Measurements from ENCODE around the gene MSLN. TPM values are rescaled to one million over a fixed set of nuclear protein-coding genes. Genes with fewer than 3 reads are reported as not detected.

Gene MSLN
- total RNA-seq, 6 experiments from 2014 or later: 0.25 TPM; not detected in 5

DNA sequence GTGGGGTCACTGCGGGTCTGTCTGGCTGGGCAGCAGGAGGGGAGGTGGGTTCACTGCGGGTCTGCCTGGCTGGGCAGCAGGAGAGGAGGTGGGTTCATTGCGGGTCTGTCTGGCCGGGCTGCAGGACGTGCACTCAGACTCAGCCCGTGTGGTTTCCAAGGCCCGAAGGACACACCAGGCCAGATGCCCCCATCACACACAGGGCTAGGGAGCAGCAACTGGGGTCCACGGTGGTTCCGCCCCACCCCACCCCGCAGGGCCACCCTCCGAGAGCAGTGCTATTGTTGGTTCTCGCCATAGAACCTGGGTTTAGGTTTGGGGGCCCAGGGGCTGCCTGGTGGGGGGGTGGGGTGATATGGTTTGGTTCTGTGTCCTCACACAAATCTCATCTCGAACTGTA, 13.9 kb upstream of the MSLN start:
- ATAC-seq: no peak
- WGBS (ENCODE audit: insufficient coverage, low coverage, low lambda C conversion rate, missing lambda C conversion rate): no CpG with 5 or more reads among the region's 13 CpGs

DNA sequence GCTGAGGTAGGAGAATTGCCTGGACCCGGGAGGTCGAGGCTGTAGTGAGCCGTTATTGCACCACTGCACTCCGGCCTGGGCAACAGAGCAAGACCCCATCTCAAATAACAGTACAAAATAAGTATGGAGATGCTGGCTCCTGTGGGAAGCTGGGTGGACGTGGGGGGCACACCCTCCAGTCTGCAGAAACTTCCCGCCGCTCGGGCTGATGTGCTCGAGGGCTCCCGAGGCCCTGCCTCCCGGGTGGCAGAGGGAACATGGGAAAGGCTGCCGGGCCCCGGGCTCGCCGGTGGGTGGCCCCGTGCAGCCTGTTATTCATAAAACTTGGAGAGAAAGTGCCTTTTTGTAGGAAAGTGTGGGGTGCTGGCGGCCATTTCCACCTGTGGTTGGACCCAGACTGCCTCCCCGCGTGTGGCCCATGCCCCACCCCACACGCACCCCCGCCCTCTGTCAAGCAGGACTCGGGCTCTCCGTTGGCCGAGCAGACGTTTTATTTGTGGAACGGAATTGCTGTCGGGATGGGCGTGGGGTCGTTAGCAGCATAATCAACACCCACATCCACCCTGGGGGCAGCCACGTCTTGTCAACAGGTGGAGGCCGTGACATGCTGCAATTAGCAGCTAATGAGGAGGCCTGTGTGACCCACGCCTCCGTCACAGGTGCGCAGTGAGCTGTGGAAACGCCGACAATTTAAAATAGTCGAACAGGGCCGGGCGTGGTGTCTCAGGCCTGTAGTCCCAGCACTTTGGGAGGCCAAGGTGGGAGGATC, 12.4 kb upstream of the MSLN start:
- intact Hi-C loops (cut with DNase I): no loop called here
- WGBS (ENCODE audit: insufficient coverage, low coverage, low lambda C conversion rate, missing lambda C conversion rate): 77% methylated on average over 10 of the region's 39 CpGs
- ATAC-seq (no peak), DNase-seq (no peak)
- H3K4me1 ChIP-seq: no peaks in the 10 kb centered on the region
- no peaks in the 10 kb centered on the region for H3K27me3 ChIP-seq
- H3K36me3 ChIP-seq: no peaks in the 10 kb centered on the region
- no peaks in the 10 kb centered on the region for H3K9me3 ChIP-seq
- TF ChIP-seq, protein P1, sequence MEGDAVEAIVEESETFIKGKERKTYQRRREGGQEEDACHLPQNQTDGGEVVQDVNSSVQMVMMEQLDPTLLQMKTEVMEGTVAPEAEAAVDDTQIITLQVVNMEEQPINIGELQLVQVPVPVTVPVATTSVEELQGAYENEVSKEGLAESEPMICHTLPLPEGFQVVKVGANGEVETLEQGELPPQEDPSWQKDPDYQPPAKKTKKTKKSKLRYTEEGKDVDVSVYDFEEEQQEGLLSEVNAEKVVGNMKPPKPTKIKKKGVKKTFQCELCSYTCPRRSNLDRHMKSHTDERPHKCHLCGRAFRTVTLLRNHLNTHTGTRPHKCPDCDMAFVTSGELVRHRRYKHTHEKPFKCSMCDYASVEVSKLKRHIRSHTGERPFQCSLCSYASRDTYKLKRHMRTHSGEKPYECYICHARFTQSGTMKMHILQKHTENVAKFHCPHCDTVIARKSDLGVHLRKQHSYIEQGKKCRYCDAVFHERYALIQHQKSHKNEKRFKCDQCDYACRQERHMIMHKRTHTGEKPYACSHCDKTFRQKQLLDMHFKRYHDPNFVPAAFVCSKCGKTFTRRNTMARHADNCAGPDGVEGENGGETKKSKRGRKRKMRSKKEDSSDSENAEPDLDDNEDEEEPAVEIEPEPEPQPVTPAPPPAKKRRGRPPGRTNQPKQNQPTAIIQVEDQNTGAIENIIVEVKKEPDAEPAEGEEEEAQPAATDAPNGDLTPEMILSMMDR (IDR thresholded peaks at IDR 0.05): no peak
- no peak for TF ChIP-seq POLR2A (IDR thresholded peaks at IDR 0.05)
- H3K4me3 ChIP-seq: no peak overlapping the region
- no peak overlapping the region for H3K27ac ChIP-seq

More for the DNA sequence above, 13.9 kb upstream of the MSLN start:
- no peaks in the 10 kb centered on the region for H3K4me1 ChIP-seq
- H3K4me3 ChIP-seq: no peak overlapping the region
- H3K27ac ChIP-seq: no peak overlapping the region
- intact Hi-C loops (cut with DNase I): no loop called here
- H3K9me3 ChIP-seq: no peaks in the 10 kb centered on the region
- no peak for DNase-seq
- no peak for TF ChIP-seq POLR2A (IDR thresholded peaks at IDR 0.05)
- TF ChIP-seq, protein P1 (IDR thresholded peaks at IDR 0.05): no peak
- no peaks in the 10 kb centered on the region for H3K27me3 ChIP-seq
- no peaks in the 10 kb centered on the region for H3K36me3 ChIP-seq

DNA sequence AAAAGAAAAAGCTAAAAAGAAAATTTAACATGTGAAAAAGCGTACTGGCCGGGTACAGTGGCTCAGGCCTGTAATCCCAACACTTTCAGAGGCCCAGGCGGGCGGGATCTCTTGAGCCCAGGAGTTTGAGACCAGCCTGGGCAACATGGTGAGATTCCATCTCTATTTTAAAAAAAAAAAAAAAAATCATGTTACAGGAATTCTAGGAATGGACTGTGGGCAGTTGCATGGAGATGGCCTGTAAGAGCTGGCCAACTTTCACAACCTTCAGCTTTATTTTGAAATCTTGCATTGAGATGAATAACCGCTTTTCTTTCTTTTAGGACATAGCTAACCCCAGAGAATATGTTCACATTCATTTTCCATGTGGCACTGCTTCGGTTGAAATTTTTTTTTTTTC, 11.5 kb upstream of the MSLN start:
- Histone ChIP-seq H3K9me3 (no peaks in the 10 kb centered on the region), H3K27ac (no peak overlapping the region), H3K27me3 (no peaks in the 10 kb centered on the region), H3K4me1 (no peaks in the 10 kb centered on the region), H3K4me3 (no peak overlapping the region), H3K36me3 (no peaks in the 10 kb centered on the region)
- whole genome bisulfite sequencing (ENCODE audit: insufficient coverage, low coverage, low lambda C conversion rate, missing lambda C conversion rate): 69% methylated on average over 6 of the region's 6 CpGs
- ATAC-seq (no peak), DNase-seq (no peak)
- no peak for TF ChIP-seq POLR2A (IDR thresholded peaks at IDR 0.05)
- TF ChIP-seq, protein P1 (IDR thresholded peaks at IDR 0.05): no peak
- intact Hi-C loops (cut with DNase I): no loop called here

DNA sequence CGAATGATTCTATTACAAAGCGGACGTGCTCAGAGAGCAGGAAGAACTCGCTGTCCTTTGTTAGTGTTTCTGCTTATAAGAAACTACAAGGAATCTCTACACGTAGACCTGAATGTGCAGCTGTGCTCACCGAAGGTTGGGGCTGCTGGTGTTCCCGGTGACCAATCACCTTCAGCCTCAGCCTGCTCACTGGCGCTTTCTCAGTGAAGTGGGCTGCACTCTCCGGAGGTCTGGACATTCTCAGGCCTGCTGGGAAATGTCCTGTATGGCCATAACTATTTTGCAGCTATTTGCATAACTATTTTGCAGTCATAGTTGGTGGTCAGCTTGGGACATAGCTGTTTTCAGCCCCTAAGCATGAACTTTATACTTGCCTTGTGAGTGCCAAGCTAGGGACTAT, 10.0 kb upstream of the MSLN start:
- Histone ChIP-seq H3K9me3 (no peaks in the 10 kb centered on the region), H3K36me3 (no peaks in the 10 kb centered on the region), H3K27me3 (no peaks in the 10 kb centered on the region), H3K4me1 (no peaks in the 10 kb centered on the region), H3K4me3 (no peak overlapping the region), H3K27ac (no peak overlapping the region)
- no peak for TF ChIP-seq POLR2A (IDR thresholded peaks at IDR 0.05)
- TF ChIP-seq, protein P1 (IDR thresholded peaks at IDR 0.05): no peak
- WGBS (ENCODE audit: insufficient coverage, low coverage, low lambda C conversion rate, missing lambda C conversion rate): 66% methylated on average over 6 of the region's 9 CpGs
- ATAC-seq (no peak), DNase-seq (no peak)
- intact Hi-C loops (cut with DNase I): no loop called here
